BE2C (cell line): ENCODE measurements around the gene ZNF534.
"Not testable (repeated sequence)": the region's sequence is repeated elsewhere in the genome, so short reads cannot be mapped to it uniquely, and the experiment has no call there.

Source experiments
- DNase-seq: peaks from one replicate; pipeline ENCODE4 v3.0.0-alpha.2; 2020
- H3K27me3 ChIP-seq: fragments of 250-450 bp; sonication (Bioruptor Pico); 2 replicates; pipeline ENCODE4 v1.5.1; 2020; ENCODE audit warnings: mild to moderate bottlenecking
- H3K36me3 ChIP-seq: fragments of 250-450 bp; sonication (Bioruptor Pico); 2 replicates; pipeline ENCODE4 v1.5.1; 2020; ENCODE audit warnings: mild to moderate bottlenecking
- H3K4me1 ChIP-seq: fragments of 250-450 bp; sonication (Bioruptor Pico); 2 replicates; pipeline ENCODE4 v1.5.1; 2020
- H3K4me3 ChIP-seq: 2 replicates; pipeline ENCODE4 v1.5.1; 2011; ENCODE audit warnings: low read depth, low read length
- H3K9me3 ChIP-seq: fragments of 250-450 bp; sonication (Bioruptor Pico); 2 replicates; pipeline ENCODE4 v1.5.1; 2020
- TF ChIP-seq, protein P1 (sequence below): IDR thresholded peaks from 2 replicates; pipeline ENCODE4 v1.5.1; 2012; ENCODE audit warnings: mild to moderate bottlenecking, low read depth, low read length

ZNF534 gene

DNA sequence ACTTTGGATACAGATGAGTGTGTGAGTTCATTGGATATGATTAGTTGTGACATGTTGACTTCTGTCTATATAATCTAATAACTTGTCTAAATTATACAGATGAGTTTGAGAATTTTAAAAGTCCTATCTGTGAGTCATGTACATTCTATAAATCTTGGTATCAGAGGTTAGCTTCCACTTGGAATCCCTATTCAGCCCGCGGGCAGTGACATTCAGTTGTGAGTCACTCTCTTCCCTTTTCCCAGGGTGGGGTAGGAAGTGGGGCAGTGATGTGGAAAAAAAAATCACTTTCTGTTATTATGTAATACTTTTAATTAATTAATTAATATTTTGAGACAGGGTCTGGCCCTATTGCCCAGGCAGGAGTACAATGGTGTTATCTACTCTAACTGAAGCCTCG lies 65.6 kb downstream of the ZNF534 start:
- no peaks in the 10 kb centered on the region for H3K36me3 ChIP-seq
- no peaks in the 10 kb centered on the region for H3K4me1 ChIP-seq
- H3K4me3 ChIP-seq: no peak overlapping the region
- no peak for DNase-seq
- no peaks in the 10 kb centered on the region for H3K9me3 ChIP-seq
- TF ChIP-seq, protein P1, sequence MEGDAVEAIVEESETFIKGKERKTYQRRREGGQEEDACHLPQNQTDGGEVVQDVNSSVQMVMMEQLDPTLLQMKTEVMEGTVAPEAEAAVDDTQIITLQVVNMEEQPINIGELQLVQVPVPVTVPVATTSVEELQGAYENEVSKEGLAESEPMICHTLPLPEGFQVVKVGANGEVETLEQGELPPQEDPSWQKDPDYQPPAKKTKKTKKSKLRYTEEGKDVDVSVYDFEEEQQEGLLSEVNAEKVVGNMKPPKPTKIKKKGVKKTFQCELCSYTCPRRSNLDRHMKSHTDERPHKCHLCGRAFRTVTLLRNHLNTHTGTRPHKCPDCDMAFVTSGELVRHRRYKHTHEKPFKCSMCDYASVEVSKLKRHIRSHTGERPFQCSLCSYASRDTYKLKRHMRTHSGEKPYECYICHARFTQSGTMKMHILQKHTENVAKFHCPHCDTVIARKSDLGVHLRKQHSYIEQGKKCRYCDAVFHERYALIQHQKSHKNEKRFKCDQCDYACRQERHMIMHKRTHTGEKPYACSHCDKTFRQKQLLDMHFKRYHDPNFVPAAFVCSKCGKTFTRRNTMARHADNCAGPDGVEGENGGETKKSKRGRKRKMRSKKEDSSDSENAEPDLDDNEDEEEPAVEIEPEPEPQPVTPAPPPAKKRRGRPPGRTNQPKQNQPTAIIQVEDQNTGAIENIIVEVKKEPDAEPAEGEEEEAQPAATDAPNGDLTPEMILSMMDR: no peak
- H3K27me3 ChIP-seq: no peaks in the 10 kb centered on the region

DNA sequence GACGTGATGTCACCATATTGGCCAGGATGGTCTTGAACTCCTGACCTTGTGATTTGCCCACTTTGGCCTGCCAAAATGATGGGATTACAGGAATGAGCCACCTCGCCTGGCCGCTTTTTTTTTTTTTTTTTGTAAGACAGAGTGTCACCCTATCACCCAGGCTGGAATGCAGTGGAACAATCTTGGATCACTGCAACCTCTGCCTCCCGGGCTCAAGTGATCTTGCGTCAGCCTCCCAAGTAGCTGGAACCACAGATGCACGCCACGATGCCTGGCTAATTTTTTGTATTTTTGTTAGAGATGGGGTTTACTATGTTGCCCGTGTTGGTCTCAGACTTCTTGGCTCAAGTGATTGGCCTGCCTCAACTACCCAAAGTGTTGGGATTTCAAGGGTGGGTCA lies 69.6 kb downstream of the ZNF534 start:
- Histone ChIP-seq H3K27me3 (no peaks in the 10 kb centered on the region), H3K36me3 (no peaks in the 10 kb centered on the region), H3K4me3 (no peak overlapping the region), H3K9me3 (no peaks in the 10 kb centered on the region), H3K4me1 (no peaks in the 10 kb centered on the region)
- TF ChIP-seq, protein P1: no peak
- DNase-seq: no peak

DNA sequence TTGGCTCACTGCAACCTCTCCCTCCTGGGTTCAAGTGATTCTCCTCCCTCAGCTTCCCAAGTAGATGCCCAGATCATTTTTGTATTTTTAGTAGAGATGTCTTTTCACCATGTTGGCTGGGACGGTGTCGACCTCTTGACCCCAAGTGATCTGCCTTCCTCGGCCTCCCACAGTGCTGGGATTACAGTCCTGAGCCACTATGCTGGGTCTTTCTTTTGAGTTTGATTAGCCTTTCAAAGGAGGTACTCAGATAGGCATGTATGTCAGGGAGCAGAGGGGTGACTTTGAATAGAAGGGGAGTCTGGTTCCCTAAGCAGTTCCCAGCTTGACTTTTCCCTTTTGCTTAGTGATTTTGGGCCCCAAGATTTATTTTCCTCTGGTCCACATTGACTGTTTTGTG lies 71.5 kb downstream of the ZNF534 start:
- not testable (repeated sequence) for H3K4me3 ChIP-seq, H3K27me3 ChIP-seq, H3K9me3 ChIP-seq, H3K4me1 ChIP-seq, DNase-seq, H3K36me3 ChIP-seq

- H3K4me3 ChIP-seq, H3K36me3 ChIP-seq, H3K4me1 ChIP-seq, H3K9me3 ChIP-seq, H3K27me3 ChIP-seq, DNase-seq: not testable (repeated sequence)
These were observed 72.0 kb downstream of the ZNF534 start for GRCh38 chr19:52500991-52501390.
